ENCODE measurements around the gene TMEM213.

DNA sequence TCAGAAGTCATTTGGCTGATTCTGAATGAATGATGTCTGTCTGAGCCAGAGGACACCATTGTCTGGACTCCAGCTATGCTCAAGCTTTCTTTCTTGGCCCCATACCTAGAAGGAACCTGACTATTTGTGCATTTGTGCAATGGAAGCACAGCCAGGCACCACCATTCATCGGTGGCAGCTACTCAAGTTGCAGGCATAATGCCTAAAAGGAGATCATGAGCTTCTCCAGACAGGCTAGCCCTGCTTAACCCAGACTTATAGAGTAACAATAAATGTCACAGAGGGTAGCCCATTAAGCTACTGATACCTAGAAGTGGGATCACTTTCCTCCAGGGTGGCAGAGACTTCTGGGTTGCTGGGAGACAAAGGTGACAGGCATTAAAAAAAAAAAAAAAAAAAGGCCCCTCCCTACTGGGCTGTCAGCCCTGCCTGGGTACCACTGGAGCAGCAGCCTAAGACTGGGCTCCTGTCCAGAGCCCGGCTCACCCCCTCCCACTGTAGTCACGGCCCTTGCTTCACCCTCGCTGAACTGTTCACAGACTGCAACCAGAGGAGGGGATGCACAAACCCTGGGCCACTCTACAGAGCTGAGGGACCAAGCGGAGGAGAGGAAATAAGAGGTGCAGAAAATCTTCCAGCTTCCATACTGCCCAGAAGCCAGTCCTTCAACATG is 75.6 kb downstream of the TMEM213 start:
- TF ChIP-seq NFRKB (IDR thresholded peaks at IDR 0.05) (no peak), BHLHE40 (IDR thresholded peaks at IDR 0.05; ENCODE audit: borderline replicate concordance) (no peak), SP1 (IDR thresholded peaks at IDR 0.05) (no peak)
